C4-2B (cell line): ENCODE results near the gene DAAM1.

Source experiments
- H3K27ac ChIP-seq: fragments of 450-650 bp; 2 replicates; pipeline ENCODE4 v1.5.1; 2017
- CTCF ChIP-seq: fragments of 450-650 bp; conservative IDR thresholded peaks from 2 replicates; pipeline ENCODE4 v1.5.1; 2017; ENCODE audit warnings: mild to moderate bottlenecking
- ZFX ChIP-seq: fragments of 450-650 bp; IDR thresholded peaks from 2 replicates; pipeline ENCODE4 v1.6.1; 2017

Gene DAAM1

GRCh38 chr14:59336098-59336497, 147.6 kb downstream of the DAAM1 start:
- TF ChIP-seq ZFX (no peak), CTCF (no peak)
- H3K27ac ChIP-seq, result no peak overlapping the region

- no peak overlapping the region for H3K27ac ChIP-seq
- TF ChIP-seq ZFX, result no peak
- TF ChIP-seq CTCF, result no peak
Measured at GRCh38 chr14:59336706-59337105, 148.2 kb downstream of the DAAM1 start.

- no peak for TF ChIP-seq CTCF
- no peak for TF ChIP-seq ZFX
- no peak overlapping the region for H3K27ac ChIP-seq
Measured at GRCh38 chr14:59337141-59337611, 148.7 kb downstream of the DAAM1 start.

GRCh38 chr14:59338761-59339160, 150.3 kb downstream of the DAAM1 start:
- TF ChIP-seq ZFX, result no peak
- TF ChIP-seq CTCF, result no peak
- H3K27ac ChIP-seq, result no peak overlapping the region

- TF ChIP-seq CTCF, result no peak
- TF ChIP-seq ZFX, result no peak
Measured at GRCh38 chr14:59339524-59340330, 151.3 kb downstream of the DAAM1 start.

GRCh38 chr14:59341858-59342477, 153.5 kb downstream of the DAAM1 start:
- no peak for TF ChIP-seq CTCF
- TF ChIP-seq ZFX, result no peak
- H3K27ac ChIP-seq, result no peak overlapping the region

More at GRCh38 chr14:59339524-59340330, 151.3 kb downstream of the DAAM1 start:
- no peak overlapping the region for H3K27ac ChIP-seq
